Fibroblast of pulmonary artery (primary cell): Measurements from ENCODE around the gene GULP1.

ENCODE experiments used
- DNase-seq: peaks from one replicate; pipeline ENCODE4 v3.0.0-alpha.2; 2010; ENCODE audit warnings: low read depth
- H3K4me3 ChIP-seq: replicated peaks from 2 replicates; pipeline ENCODE4 v1.5.1; 2011; ENCODE audit warnings: low read depth, mild to moderate bottlenecking, control low read depth, low read length, moderate library complexity
- TF ChIP-seq, protein P1 (sequence below): IDR thresholded peaks from 2 replicates; pipeline ENCODE4 v1.5.1; 2011; ENCODE audit warnings: mild to moderate bottlenecking, control low read depth, low read length, inconsistent platforms; ENCODE audit errors: missing control alignments

The GULP1 gene

DNA sequence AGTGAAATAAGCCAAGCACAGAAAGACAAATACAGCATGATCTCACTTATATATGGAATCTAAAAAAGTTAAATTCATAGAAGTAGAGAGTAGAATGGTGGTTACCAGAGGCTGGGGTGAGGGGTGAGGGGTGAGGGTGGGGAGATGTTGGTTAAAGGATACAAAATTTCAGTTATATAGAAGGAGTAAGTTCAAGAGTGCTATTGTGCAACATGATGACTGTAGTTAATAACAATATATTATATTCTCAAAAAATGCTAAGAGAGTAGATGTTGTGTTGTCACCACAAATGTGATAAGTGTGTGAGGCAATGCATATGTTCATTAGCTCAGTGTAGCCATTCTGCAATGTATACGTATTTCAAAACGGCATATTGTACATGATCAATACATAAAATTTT is 26.4 kb upstream of the GULP1 start:
- TF ChIP-seq, protein P1, sequence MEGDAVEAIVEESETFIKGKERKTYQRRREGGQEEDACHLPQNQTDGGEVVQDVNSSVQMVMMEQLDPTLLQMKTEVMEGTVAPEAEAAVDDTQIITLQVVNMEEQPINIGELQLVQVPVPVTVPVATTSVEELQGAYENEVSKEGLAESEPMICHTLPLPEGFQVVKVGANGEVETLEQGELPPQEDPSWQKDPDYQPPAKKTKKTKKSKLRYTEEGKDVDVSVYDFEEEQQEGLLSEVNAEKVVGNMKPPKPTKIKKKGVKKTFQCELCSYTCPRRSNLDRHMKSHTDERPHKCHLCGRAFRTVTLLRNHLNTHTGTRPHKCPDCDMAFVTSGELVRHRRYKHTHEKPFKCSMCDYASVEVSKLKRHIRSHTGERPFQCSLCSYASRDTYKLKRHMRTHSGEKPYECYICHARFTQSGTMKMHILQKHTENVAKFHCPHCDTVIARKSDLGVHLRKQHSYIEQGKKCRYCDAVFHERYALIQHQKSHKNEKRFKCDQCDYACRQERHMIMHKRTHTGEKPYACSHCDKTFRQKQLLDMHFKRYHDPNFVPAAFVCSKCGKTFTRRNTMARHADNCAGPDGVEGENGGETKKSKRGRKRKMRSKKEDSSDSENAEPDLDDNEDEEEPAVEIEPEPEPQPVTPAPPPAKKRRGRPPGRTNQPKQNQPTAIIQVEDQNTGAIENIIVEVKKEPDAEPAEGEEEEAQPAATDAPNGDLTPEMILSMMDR: no peak
- DNase-seq: no peak
- no peak overlapping the region for H3K4me3 ChIP-seq

DNA sequence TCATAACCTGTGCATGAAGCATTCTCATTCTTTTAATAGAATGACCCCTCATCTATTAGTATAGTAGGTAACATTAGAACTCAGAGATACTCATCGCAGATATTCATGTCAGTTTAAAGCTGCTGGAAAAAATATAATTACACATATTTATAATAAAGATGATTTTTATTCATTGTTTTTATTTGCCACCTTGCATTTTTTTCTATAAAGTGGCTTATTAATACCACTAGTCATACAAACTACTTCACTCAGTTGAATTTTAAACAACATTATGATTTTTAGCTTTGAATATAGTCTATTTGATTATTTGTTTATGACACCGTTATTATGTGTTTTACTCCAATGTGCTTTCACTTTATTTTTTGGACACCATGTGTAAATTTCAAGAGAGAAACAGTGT is 23.9 kb upstream of the GULP1 start:
- TF ChIP-seq, protein P1: no peak
- no peak for DNase-seq
- no peak overlapping the region for H3K4me3 ChIP-seq

DNA sequence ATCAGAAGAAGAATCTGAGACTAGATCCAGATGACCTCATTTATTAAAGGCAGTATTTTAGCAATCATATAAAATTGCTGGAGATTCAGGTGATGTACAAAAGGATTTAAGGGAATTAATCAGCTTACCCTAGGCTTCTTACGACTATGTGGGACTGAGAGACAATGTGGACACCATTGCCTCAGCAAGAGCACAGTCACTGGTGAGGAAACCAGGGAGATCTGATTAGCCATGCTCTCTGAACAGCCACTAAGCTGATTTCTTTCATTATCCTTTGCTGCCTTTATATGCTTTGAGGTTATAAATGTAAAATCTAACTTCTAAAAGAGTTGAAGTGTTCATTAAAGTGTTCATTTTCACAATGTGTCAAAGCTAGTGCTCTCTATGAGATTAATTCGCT is 22.7 kb upstream of the GULP1 start:
- H3K4me3 ChIP-seq: no peak overlapping the region
- DNase-seq: no peak
- TF ChIP-seq, protein P1: no peak

DNA sequence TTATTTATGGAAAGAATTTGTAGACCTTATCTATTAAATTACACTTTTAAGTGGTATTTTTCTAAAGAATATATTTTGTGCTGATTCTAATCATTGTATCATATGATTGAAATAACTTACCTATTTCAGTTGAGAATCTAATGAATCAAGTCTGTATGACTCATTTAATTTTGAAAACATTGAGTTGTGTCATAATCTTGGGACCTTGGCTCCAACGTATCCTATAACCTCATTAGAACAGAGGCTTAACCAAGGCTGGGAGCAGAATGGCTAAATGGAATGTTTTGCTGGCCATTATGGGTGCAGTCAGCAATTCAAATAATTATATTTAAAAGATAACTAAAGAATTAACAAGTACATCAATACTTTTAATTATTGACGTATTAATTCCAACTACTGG is 19.6 kb upstream of the GULP1 start:
- no peak for DNase-seq
- TF ChIP-seq, protein P1: no peak
- H3K4me3 ChIP-seq: no peak overlapping the region

DNA sequence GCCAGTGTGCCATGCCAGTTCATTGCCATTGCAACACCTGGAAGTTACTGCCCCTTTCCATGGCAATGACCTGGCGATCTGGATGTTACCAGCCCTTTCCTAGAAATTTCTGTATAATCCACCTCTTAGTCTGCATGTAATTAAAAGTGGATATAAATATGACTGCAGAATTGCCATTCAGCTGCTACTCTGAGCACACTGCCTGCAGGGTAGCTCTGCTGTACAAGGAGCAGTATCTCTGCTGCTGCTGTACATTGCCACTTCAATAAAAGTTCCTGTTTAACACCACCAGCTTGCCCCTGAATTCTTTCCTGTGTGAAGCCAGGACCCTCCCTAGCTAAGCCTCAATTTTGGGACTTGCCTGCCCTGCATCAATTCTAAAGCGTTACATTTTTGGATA is 17.4 kb upstream of the GULP1 start:
- TF ChIP-seq, protein P1: no peak
- no peak overlapping the region for H3K4me3 ChIP-seq
- DNase-seq: no peak

DNA sequence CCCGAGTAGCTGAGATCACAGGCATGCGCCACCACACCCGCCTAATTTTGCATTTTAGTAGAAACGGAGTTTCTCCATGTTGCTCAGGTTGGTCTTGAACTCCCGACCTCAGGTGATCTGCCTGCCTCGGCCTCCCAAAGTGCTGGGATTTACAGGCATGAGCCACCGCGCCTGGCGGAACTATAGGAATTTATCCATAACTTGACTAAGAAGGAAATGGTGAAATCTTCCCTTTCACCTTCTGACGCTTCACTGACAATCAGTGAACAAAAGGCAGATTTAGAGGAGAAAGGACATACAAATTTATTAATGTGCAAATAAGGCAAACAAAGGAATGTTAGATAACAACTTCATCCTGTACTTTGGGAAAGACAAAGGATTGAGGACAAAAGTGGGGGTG is 15.4 kb upstream of the GULP1 start:
- H3K4me3 ChIP-seq: no peak overlapping the region

DNA sequence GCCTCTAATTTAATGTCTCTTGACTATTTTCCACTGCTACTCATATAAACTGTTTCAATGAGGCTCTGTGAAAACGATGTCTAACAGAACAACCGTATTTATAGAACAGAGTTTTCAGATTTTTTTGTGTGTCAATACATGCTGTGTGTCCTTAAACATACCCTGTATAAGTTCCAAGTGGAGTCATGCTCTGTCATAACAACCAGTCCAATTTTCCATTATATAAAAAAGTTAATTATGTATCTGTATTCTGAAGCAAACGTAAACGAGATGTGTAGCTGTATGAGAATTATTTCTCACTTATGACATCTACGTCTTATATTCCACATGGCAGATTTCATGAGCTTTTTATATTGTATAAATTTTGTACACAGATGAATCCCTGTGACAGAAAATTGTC is 13.9 kb upstream of the GULP1 start:
- no peak overlapping the region for H3K4me3 ChIP-seq
- DNase-seq: no peak
- TF ChIP-seq, protein P1: no peak

More for the DNA sequence above, 15.4 kb upstream of the GULP1 start:
- DNase-seq: no peak
- TF ChIP-seq, protein P1: no peak
